Measurements from ENCODE around the gene LRRC55.

LRRC55 gene

GRCh38 chr11:57172031-57172430 is 9.7 kb upstream of the LRRC55 start:
- H3K4me3 ChIP-seq (ENCODE audit: low read depth, low read length), result no peak overlapping the region
- ChIA-PET POLR2A (no interaction called here), CTCF (no interaction called here)
- no peak overlapping the region for H3K27ac ChIP-seq (ENCODE audit: extremely low read depth, low read depth, low read length)
- H3K36me3 ChIP-seq (ENCODE audit: control insufficient read depth in 2 of 2, insufficient read depth in 1 of 2, low read length in 2 of 2), result no peaks in the 10 kb centered on the region
- no peaks in the 10 kb centered on the region for H3K4me1 ChIP-seq (ENCODE audit: control insufficient read depth, insufficient read depth, low read length)
- TF ChIP-seq ZEB2 (tag by site-specific recombination; IDR thresholded peaks at IDR 0.05) (no peak), ZNF664 (tag by site-specific recombination; IDR thresholded peaks at IDR 0.05) (no peak), ZNF624 (tag by site-specific recombination; IDR thresholded peaks at IDR 0.05) (no peak), HOXA7 (CRISPR knock-in tag; IDR thresholded peaks at IDR 0.05; ENCODE audit: borderline replicate concordance) (no peak), BCL11A (tag by site-specific recombination; IDR thresholded peaks at IDR 0.05; ENCODE audit: low read depth) (no peak), ZNF16 (tag by site-specific recombination; IDR thresholded peaks at IDR 0.05; ENCODE audit: low read depth) (no peak), ZNF626 (tag by site-specific recombination; IDR thresholded peaks at IDR 0.05) (no peak), ZNF585B (tag by site-specific recombination; IDR thresholded peaks at IDR 0.05) (no peak), ZNF488 (tag by site-specific recombination; IDR thresholded peaks at IDR 0.05) (no peak), ZNF654 (tag by site-specific recombination; IDR thresholded peaks at IDR 0.05; ENCODE audit: low read depth) (no peak), ZNF747 (tag by site-specific recombination; IDR thresholded peaks at IDR 0.05) (no peak), ZNF311 (tag by site-specific recombination; IDR thresholded peaks at IDR 0.05; ENCODE audit: borderline replicate concordance) (no peak)
- TF ChIP-seq, protein P1, sequence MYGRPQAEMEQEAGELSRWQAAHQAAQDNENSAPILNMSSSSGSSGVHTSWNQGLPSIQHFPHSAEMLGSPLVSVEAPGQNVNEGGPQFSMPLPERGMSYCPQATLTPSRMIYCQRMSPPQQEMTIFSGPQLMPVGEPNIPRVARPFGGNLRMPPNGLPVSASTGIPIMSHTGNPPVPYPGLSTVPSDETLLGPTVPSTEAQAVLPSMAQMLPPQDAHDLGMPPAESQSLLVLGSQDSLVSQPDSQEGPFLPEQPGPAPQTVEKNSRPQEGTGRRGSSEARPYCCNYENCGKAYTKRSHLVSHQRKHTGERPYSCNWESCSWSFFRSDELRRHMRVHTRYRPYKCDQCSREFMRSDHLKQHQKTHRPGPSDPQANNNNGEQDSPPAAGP (tag by site-specific recombination; IDR thresholded peaks at IDR 0.05), result no peak
- no peaks in the 10 kb centered on the region for H3K9me3 ChIP-seq (ENCODE audit: control insufficient read depth, insufficient read depth, low read depth, low read length)

- no peak overlapping the region for H3K4me3 ChIP-seq (ENCODE audit: low read depth, low read length)
- H3K27ac ChIP-seq (ENCODE audit: extremely low read depth, low read depth, low read length), result no peak overlapping the region
- no peak for TF ChIP-seq ZNF580 (tag by site-specific recombination; IDR thresholded peaks at IDR 0.05)
- TF ChIP-seq ZNF433 (tag by site-specific recombination; IDR thresholded peaks at IDR 0.05; ENCODE audit: low read depth), result no peak
- TF ChIP-seq ZNF10 (tag by site-specific recombination; IDR thresholded peaks at IDR 0.05), result peak; percentile 92
- TF ChIP-seq, protein P2, sequence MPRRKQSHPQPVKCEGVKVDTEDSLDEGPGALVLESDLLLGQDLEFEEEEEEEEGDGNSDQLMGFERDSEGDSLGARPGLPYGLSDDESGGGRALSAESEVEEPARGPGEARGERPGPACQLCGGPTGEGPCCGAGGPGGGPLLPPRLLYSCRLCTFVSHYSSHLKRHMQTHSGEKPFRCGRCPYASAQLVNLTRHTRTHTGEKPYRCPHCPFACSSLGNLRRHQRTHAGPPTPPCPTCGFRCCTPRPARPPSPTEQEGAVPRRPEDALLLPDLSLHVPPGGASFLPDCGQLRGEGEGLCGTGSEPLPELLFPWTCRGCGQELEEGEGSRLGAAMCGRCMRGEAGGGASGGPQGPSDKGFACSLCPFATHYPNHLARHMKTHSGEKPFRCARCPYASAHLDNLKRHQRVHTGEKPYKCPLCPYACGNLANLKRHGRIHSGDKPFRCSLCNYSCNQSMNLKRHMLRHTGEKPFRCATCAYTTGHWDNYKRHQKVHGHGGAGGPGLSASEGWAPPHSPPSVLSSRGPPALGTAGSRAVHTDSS (tag by site-specific recombination; IDR thresholded peaks at IDR 0.05), result no peak
- no peak for TF ChIP-seq ZNF404 (tag by site-specific recombination; IDR thresholded peaks at IDR 0.05)
- CTCF ChIA-PET, result no interaction called here
- H3K9me3 ChIP-seq (ENCODE audit: control insufficient read depth, insufficient read depth, low read depth, low read length), result no peaks in the 10 kb centered on the region
- H3K4me1 ChIP-seq (ENCODE audit: control insufficient read depth, insufficient read depth, low read length), result no peaks in the 10 kb centered on the region
- H3K36me3 ChIP-seq (ENCODE audit: control insufficient read depth in 2 of 2, insufficient read depth in 1 of 2, low read length in 2 of 2), result no peaks in the 10 kb centered on the region
- POLR2A ChIA-PET, result no interaction called here
Observed at GRCh38 chr11:57174656-57175055, 7.1 kb upstream of the LRRC55 start.

DNA sequence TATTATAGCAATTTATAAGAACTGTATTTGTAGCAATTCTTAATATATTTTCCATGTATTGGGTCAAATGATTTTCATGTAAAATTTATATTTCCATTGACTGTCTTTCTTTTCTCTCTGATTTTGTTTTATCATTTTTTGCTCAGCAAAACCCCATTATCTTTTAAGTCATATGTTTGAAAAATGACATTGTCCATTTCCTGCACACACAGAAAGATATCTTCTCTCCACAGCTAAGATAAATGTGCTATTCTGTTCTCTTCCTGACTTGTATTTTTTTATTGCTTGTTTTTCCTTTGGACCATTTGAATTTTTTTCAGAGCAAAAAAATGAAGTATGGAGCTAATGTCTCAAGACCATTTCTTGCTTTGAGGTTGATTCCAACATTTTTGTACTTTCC is 6.3 kb upstream of the LRRC55 start:
- Histone ChIP-seq H3K9me3 (ENCODE audit: control insufficient read depth, insufficient read depth, low read depth, low read length) (no peaks in the 10 kb centered on the region), H3K27ac (ENCODE audit: extremely low read depth, low read depth, low read length) (no peak overlapping the region), H3K36me3 (ENCODE audit: control insufficient read depth in 2 of 2, insufficient read depth in 1 of 2, low read length in 2 of 2) (no peaks in the 10 kb centered on the region), H3K4me1 (ENCODE audit: control insufficient read depth, insufficient read depth, low read length) (no peaks in the 10 kb centered on the region), H3K4me3 (ENCODE audit: low read depth, low read length) (no peak overlapping the region)
- POLR2A ChIA-PET, result no interaction called here
- CTCF ChIA-PET, result no interaction called here
- TF ChIP-seq SP2 (tag by site-specific recombination; IDR thresholded peaks at IDR 0.05), result no peak
- no peak for TF ChIP-seq ZNF791 (tag by site-specific recombination; IDR thresholded peaks at IDR 0.05)
